HG03060 (cell line): ENCODE results near the gene LYZL6.
"Not testable (repeated sequence)": the region's sequence is repeated elsewhere in the genome, so short reads cannot be mapped to it uniquely, and the experiment has no call there.

Source experiments
- ATAC-seq: cut with Tn5 transposase; IDR thresholded peaks from one replicate; pipeline ENCODE4 v1.9.1; 2021; ENCODE audit warnings: low read depth, moderate number of reproducible peaks; ENCODE audit not compliant: unreplicated experiment

Gene LYZL6

DNA sequence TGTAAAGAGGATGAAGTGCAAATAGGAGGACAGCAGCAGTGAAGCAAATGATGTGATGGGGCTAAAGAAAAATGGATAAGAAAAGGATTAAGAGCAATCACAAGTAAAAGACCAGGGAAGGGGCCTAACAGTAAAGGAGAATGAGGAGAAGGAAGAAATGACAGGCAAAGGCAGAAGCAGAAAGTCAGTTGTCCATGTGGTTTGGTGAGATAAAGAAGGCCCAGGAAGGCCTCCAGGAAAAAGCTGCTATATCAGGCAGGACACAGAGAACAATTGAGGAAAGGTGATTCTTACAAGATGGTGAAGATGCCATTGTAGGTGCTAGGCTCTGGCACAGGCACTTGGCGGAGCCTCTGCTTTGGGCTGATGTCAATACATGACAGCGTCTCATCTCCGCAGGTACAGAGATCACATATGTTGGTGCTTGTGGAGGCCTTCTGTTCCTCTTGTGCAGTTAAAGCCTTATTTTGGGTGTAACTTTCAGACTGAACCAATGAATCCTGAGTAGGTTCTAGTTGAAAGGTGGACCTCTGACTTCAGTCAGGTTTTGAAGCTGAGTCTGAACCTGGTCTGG, 31.1 kb downstream of the LYZL6 start:
- ATAC-seq: no peak

DNA sequence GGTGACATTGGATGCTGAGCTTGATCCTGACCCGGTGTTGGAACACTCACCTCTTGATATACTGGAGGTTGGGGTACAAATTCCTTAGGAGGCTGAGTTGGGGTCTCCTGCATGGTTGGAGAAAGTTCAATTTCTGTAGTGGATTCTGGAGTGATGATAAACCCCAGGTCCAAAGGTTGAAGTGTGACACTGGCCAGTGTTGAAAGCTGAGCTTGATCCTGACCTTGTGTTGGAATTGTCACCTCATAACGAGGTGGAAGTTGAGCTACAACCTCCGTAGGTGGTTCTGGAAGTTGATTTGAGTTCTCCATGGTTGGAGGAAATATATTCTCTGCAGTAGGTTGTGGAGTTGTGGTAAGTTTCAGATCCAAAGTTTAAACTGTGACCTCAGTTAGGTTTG, 34.1 kb downstream of the LYZL6 start:
- ATAC-seq: no peak

DNA sequence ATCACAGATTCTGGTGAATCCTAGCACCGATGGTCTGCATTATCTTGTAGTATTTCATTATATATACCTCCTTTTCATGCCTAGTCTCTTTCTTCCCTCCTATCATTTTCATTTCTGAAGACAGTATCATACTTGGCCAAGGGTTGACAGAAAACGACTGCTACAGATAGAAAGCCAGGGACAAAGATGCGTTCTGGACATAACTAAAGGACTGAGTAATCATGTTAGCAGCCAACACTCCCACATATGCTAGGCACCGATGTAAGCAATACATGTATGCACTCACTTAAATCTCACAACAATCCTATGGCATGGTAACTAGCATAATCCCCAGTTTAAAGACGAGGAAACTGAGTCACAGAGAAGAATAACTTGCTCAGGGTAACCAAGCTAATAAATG, 35.8 kb downstream of the LYZL6 start:
- ATAC-seq: no peak

DNA sequence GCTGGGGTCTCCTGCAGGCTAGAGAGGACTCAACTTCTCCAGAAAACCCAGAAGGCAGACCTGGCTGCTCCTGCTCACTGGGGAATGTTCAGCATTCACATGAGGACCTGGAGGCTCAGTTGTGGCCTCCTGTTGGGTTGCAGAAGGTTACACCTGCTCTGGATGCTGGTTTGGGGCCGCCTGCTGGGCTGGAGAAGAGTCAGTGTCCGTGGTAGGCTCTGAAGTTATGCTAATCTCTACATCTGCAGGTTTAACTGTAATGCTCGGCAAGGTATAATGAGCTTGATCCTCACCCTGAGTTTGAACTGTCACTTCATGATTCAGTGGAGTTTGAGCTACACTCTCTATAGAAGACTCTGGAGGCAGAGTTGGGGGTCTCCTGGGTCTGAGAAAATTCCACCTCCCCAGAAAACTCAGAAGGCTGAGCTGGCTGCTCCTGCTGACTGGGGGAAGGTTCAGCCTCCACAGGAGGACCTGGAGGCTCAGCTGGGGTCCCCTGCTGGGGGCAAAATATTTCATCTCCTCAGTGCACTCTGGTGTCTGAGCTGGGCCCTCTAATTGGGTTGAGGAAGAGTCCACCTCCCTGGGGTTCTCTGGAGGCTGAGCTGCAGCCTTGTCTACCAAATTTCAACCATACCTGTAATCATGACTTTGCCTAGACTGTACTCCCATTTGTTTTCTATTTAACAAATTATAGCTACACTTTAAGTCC, 36.4 kb downstream of the LYZL6 start:
- no peak for ATAC-seq

GRCh38 chr17:35906191-35906925, 37.2 kb downstream of the LYZL6 start:
- ATAC-seq: no peak

DNA sequence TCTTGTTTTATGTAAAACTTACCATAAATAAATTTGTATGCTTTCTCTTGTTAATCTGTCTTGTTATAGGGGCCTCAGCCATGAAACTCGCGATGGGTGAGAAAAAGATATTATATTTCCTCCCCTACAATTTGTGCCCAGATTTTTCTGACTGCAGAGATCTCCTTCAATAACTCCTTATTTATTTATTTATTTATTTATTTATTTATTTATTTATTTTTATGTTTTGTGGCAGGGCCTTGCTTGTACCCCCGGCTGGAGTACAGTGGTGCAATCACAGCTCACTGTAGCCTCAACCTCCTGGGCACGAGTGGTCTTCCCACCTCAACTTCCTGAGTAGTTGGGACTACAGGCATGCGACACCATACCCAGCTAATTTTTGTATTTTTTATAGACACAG, 40.1 kb downstream of the LYZL6 start:
- ATAC-seq: no peak

DNA sequence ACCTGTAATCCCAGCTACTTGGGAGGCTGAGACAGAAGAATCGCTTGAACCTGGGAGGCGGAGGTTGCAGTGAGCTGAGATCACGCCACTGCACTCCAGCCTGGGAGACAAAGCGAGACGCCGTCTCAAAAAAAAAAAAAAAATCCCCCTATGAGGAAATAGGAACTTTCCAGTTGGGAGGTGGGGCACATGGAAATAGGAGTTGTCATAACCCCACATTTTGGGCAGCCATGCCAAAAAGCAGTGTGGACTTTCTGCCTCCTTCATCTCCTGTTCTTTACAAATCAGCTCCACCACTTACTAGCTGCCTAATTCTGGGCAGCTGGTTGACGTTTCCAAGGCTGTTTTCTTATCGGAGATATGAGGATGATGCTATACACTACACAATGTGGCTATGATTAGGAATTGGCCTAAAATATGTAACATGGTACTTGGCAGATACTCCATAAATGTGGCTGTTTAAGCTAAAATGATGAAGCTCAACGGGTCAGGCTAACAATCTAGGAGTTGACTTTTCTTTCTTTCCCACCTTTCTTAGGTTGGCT, 41.8 kb downstream of the LYZL6 start:
- ATAC-seq: no peak

GRCh38 chr17:35900708-35901480, 42.6 kb downstream of the LYZL6 start:
- ATAC-seq: no peak

DNA sequence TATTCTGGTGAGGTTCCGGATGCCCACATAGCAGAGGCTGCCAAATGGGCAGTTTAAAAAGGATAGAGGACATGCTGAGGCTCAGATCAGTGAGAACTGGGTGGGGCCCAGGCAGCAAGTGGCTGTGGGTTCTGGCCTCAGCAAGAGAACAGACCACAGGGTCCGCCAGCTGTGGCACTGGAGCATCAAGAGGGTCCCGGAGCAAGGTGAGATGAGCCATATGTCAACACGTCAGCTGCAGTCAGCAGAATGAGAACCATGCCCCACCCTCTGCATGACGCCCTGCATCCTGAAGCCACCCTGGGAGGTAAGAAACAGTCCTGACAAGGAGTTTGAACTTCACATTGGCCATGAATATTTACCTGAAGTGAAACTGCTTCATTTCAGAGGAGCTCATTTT, 43.2 kb downstream of the LYZL6 start:
- ATAC-seq: no peak

GRCh38 chr17:35898283-35899070, 45.0 kb downstream of the LYZL6 start:
- ATAC-seq: no peak

GRCh38 chr17:35897772-35898171, 45.7 kb downstream of the LYZL6 start:
- not testable (repeated sequence) for ATAC-seq

- no peak for ATAC-seq
Observed at GRCh38 chr17:35895636-35896587, 47.6 kb downstream of the LYZL6 start.

DNA sequence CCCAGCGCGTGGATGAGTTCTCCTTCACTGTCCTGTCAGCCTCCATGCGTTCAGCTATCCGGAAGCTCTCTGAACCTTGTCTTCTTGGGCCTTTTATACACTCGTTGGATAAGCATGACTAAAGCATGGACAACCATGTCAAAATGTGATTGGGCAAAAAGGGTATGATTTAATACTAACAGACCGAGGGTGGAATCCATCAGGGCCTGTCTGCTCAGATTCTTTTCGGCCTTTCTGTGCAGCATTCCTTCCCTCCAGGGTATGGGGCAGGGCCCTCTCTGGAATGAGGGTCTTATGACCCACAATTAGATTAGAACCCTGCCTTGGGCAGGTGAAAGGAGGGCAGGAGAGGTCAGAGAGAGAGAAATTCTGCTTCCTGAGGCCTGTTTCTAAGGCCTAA, 49.3 kb downstream of the LYZL6 start:
- ATAC-seq: no peak

GRCh38 chr17:35893751-35894150, 49.8 kb downstream of the LYZL6 start:
- no peak for ATAC-seq

DNA sequence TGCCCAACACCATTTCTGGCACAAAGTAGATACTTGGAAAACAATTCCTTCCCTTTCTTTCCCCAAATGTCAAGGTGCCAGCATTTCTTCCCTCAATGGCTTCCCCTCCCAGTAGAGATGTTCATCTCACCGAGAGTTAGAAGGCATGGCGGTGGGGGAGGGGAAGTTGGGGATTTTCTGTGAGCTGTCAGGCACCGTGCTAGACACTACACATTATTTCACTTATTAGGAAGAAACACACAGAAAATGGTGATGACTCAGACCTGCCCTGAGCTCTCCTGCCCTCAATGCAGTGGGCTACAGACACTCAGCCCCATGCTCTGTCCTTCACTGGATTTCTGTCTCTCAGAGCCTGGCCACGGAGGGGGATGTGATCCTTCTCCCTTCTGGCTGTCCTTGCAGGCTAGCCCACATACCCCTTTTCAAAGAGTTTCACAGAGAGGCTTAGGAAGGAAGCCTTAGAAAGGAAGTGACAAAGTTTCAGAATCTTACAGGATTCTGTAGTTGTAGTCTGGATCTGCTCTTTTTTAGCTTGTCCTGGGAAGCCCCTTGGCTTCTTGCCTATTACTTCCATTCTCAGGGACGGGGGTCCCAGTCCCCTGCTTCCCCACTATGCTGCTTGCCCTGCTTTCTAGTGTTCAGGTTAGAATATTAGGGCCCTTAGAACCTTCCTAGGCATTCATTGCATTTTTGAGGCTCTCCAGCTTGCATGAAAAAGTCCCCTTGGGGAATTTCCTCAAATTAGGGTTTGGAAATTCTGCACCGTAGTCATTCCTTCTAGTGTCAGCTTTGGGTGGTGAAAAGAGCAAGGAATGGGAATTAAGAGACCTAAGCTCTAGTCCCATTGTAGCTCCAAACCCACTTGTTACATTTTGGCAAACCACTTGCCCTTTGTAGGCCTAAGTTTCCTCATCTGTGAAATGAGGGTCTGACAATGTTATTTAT, 51.1 kb downstream of the LYZL6 start:
- ATAC-seq: no peak

DNA sequence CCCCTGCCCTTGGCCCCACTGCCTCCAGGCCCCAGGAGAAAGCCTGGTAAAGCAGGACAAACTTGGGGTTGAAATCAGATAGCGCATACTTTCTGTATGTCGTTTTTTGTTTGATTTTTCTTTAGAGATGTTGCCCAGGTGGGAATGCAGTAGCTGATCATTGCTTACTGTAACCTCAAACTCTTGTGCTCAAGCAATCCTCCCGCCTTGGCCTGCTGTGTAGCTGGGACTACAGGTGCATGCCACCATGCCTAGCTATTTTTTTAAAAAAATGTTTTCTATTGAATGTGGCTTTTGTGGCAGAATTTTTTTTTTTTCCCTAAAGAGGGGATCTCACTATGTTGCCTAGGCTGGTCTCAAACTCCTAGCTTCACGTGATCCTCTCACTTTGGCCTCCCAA, 52.2 kb downstream of the LYZL6 start:
- no peak for ATAC-seq

DNA sequence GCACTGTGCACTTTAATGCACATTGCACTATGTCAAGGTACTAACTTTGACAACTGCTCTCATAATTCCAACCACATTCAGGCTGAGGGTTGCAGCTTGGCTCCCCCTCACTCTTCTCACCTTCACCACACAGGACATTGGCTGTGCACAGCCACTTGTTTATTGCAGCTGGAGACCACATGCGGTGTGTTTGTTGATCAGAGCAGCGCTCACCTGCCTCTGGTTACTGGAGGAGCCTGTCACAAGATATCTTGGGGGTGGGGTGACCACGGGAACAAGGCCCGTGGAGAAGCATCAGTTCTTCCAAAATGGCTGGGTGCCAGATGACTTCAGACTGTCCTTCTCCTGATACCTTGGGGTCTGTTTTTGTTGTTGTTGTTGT, 52.7 kb downstream of the LYZL6 start:
- ATAC-seq: no peak
